K562 (cell line): ENCODE results near the gene RNF213. TPM values are rescaled to one million over a fixed set of nuclear protein-coding genes. Genes with fewer than 3 reads are reported as not detected.

ENCODE experiments used
- BDP1 ChIP-seq: IDR thresholded peaks from 3 replicates; pipeline ENCODE4 v1.6.1; 2011; ENCODE audit not compliant: insufficient read length, insufficient read depth
- BRF1 ChIP-seq: IDR thresholded peaks from 3 replicates; pipeline ENCODE4 v1.6.1; 2011; ENCODE audit warnings: borderline replicate concordance, mild to moderate bottlenecking; ENCODE audit not compliant: insufficient read length; ENCODE audit errors: extremely low read depth
- CHCHD3 ChIP-seq: fragments of 250-450 bp; sonication (Bioruptor Pico); IDR thresholded peaks from 2 replicates; pipeline ENCODE4 v2.1.2; 2022; ENCODE audit warnings: mild to moderate bottlenecking
- CSDE1 ChIP-seq, 2 experiments: fragments of 450-650 bp; IDR thresholded peaks; 2 replicates each; pipeline ENCODE4 v1.6.1; 2016; ENCODE audit warnings: mild to moderate bottlenecking in 1 of 2
- EGR1 ChIP-seq: fragments of 450-650 bp; conservative IDR thresholded peaks from 2 replicates; pipeline ENCODE4 v1.6.1; 2017; ENCODE audit warnings: mild to moderate bottlenecking
- ESRRB ChIP-seq: fragments of 250-450 bp; sonication (Bioruptor Pico); IDR thresholded peaks from 2 replicates; pipeline ENCODE4 v1.5.0; 2020; ENCODE audit warnings: mild to moderate bottlenecking, moderate library complexity, borderline replicate concordance
- GTF2B ChIP-seq: IDR thresholded peaks from 2 replicates; pipeline ENCODE4 v1.6.1; 2011; ENCODE audit not compliant: insufficient read length; ENCODE audit errors: extremely low read depth
- HBP1 ChIP-seq: fragments of 450-650 bp; formaldehyde crosslinking; IDR thresholded peaks from 2 replicates; pipeline ENCODE4 v1.4.0; 2022; ENCODE audit warnings: missing genetic modification characterization
- MTF1 ChIP-seq: fragments of 250-450 bp; sonication (Bioruptor Pico); IDR thresholded peaks from 2 replicates; pipeline ENCODE4 v1.9.0; 2021; ENCODE audit warnings: moderate library complexity, mild to moderate bottlenecking, inconsistent platforms, borderline replicate concordance
- NFE2 ChIP-seq: IDR thresholded peaks from 2 replicates; pipeline ENCODE4 v1.6.1; 2014; ENCODE audit warnings: antibody characterized with exemption, low read depth
- REST ChIP-seq, 2 experiments: fragments of 450-650 bp; formaldehyde crosslinking in 1 of 2; IDR thresholded peaks; 2 replicates each; pipeline versions ENCODE4 v1.4.0 to v1.6.1; 2014 to 2020; ENCODE audit warnings: mild to moderate bottlenecking in 2 of 2, borderline replicate concordance in 1 of 2, low read depth in 1 of 2
- RFX1 ChIP-seq: fragments of 450-650 bp; IDR thresholded peaks from 2 replicates; pipeline ENCODE4 v1.6.1; 2016; ENCODE audit warnings: mild to moderate bottlenecking, moderate library complexity
- STAG1 ChIP-seq: sonication (generic); formaldehyde crosslinking; IDR thresholded peaks from 2 replicates; pipeline ENCODE4 v1.5.0; 2020; ENCODE audit warnings: missing genetic modification reagents, borderline replicate concordance
- ZFPM2 ChIP-seq: fragments of 250-450 bp; sonication (Bioruptor Pico); IDR thresholded peaks from 2 replicates; pipeline ENCODE4 v1.5.1; 2022; ENCODE audit warnings: mild to moderate bottlenecking
- ZNF121 ChIP-seq: sonication (generic); formaldehyde crosslinking; conservative IDR thresholded peaks from 2 replicates; pipeline ENCODE4 v1.8.0; 2022; ENCODE audit warnings: missing genetic modification reagents
- ZNF224 ChIP-seq: sonication (generic); formaldehyde crosslinking; IDR thresholded peaks from 2 replicates; pipeline ENCODE4 v1.8.0; 2022; ENCODE audit warnings: mild to moderate bottlenecking, missing genetic modification reagents
- ZNF668 ChIP-seq: fragments of 250-450 bp; sonication (Bioruptor Pico); IDR thresholded peaks from 2 replicates; pipeline ENCODE4 v1.8.0; 2022; ENCODE audit warnings: mild to moderate bottlenecking, inconsistent platforms
- polyA plus RNA-seq, 8 experiments: library from polyadenylated mRNA; depleted of rRNA in 4 of 8; stranded (reverse) in 5 of 8; unstranded in 3 of 8; fragments of >200 nt; fragmentation: Nextera tagmentation in 2 of 8; fragmentation: Illumina TruSeq in 1 of 8; extraction: Ambion mirVana in 2 of 8; extraction: Trizol in 1 of 8; gene quantifications; 2 replicates each; pipeline versions ENCODE4 v1.2.1 to v1.2.3, GENCODE V29; 2011 to 2014; ENCODE audit warnings: inconsistent platforms in 1 of 8, missing spikeins in 1 of 8
- total RNA-seq, 7 experiments: library from RNA; depleted of rRNA in 6 of 7; stranded (reverse); fragments of >200 nt in 6 of 7; fragmentation: Illumina TruSeq in 2 of 7; extraction: Trizol in 2 of 7; gene quantifications; 2 replicates each; pipeline versions ENCODE4 v1.2.1 to v1.2.3, GENCODE V29; 2011 to 2021; ENCODE audit warnings: low replicate concordance in 1 of 7
- TF ChIP-seq, protein P1 (sequence below): conservative IDR thresholded peaks from 2 replicates; pipeline ENCODE4 v1.6.1; 2011; ENCODE audit warnings: low read depth, mild to moderate bottlenecking, low read length; ENCODE audit not compliant: control insufficient read depth

RNF213 gene
- total and polyA plus RNA-seq, 9 of the 15 experiments (the other 6 are each of a cell fraction or from before 2014, with no cell fraction given), result 5.3 to 33.6 (median 17.9) TPM

DNA sequence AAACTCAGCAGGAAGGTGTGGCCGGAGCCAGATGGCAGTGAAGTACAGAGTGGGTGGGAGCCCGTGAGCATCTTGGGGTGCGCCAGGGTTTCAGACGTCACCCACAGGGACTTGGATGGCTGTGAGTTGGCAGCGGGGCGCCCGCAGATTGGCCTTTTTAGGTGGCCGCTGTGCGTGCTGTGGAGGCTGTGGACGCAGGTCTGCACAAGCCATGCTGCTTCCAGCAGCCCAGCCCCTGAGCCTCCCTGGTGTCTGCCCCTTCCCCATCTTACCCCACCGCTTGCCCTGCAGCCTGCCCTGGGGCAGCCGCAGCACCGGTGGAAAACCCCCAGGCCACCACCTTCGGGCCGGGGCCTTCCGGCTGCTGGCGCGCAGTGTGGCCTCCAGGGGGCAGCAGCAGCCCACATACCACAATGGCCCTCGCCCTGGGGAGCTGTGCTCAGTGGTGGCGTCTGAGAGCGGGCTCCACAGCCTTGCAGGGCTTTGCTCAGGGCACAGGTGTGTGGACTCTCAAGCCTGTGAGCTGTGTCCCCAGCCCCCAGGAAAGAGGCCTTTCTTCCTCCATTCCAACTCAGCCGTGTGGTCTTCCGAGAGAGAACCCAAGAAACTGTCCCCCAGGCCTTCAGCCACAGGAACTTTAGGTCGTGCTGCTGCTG is 166.1 kb downstream of the RNF213 start (continued):
- TF ChIP-seq REST (IDR thresholded peaks at IDR 0.05; ENCODE audit: borderline replicate concordance), result peak; percentile 94
- TF ChIP-seq REST (CRISPR knock-in tag; IDR thresholded peaks at IDR 0.05; ENCODE audit: low read depth), result no peak
- no peak for TF ChIP-seq EGR1
- TF ChIP-seq BDP1, result no peak
- TF ChIP-seq GTF2B, result no peak
- TF ChIP-seq ZNF224 (CRISPR knock-in tag), result no peak
- TF ChIP-seq ESRRB (CRISPR knock-in tag), result no peak
- TF ChIP-seq ZFPM2 (CRISPR knock-in tag), result no peak
- no peak for TF ChIP-seq ZNF121
- no peak for TF ChIP-seq MTF1 (CRISPR knock-in tag)
- no peak for TF ChIP-seq CSDE1 (IDR thresholded peaks at IDR 0.05)
- TF ChIP-seq HBP1 (CRISPR knock-in tag), result no peak
- no peak for TF ChIP-seq BRF1
- TF ChIP-seq RFX1, result no peak
- TF ChIP-seq NFE2, result no peak
- TF ChIP-seq, protein P1, sequence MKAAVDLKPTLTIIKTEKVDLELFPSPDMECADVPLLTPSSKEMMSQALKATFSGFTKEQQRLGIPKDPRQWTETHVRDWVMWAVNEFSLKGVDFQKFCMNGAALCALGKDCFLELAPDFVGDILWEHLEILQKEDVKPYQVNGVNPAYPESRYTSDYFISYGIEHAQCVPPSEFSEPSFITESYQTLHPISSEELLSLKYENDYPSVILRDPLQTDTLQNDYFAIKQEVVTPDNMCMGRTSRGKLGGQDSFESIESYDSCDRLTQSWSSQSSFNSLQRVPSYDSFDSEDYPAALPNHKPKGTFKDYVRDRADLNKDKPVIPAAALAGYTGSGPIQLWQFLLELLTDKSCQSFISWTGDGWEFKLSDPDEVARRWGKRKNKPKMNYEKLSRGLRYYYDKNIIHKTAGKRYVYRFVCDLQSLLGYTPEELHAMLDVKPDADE, result no peak
- peak; percentile 99 for TF ChIP-seq STAG1 (CRISPR knock-in tag)
- TF ChIP-seq ZNF668 (CRISPR knock-in tag), result no peak
- TF ChIP-seq CHCHD3 (CRISPR knock-in tag), result no peak
